Neural progenitor cell (in vitro differentiated cells): Measurements from ENCODE around the gene RRP8.

ENCODE experiments used
- EZH2 ChIP-seq: fragments of 200-600 bp; sonication (generic); IDR thresholded peaks from 2 replicates; pipeline ENCODE4 v1.6.1; 2017; ENCODE audit warnings: antibody characterized with exemption, mild to moderate bottlenecking, moderate library complexity
- TF ChIP-seq, protein P1 (sequence below): fragments of 200-600 bp; sonication (generic); IDR thresholded peaks from 2 replicates; pipeline ENCODE4 v1.5.1; 2017; ENCODE audit warnings: antibody characterized with exemption, mild to moderate bottlenecking

DNA sequence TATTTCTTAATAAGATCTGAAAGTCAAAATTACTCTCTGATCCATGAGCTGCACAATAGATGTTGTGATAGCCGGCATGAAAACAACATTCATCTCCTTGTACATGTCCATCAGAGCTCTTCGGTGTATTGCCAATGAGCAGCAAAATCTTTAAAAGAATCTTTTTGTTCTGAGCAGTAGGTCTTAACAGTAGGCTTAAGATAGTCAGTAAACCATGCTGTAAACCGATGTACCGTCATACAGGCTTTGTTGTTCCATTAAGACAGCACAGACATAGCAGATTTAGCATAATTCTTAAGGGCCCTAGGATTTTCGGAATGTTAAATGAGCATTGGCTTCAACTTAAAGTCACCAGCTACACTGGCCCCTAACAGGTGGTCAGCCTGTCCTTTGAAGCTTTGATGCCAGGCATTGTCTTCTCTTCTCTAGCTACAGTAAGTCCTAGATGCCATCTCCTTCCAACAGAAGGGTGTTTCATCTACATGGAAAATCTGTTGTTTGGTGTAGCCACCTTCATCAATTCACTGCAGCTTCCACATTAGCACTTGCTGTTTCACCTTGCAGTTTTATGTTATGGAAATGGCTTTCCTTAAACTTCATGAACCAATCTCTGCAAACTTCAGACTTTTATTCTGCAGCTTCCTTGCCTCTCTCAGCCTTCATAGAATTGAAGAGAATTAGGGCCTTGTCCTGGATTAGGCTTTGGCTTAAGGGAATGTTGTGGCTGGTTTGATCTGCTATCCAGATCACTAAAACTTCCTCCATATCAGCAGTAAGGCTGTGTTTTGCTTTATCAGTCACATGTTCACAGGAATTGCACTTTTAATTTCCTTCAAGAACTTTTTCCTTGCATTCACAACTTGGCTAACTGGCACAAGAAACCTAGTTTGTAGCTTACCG is 28.4 kb downstream of the RRP8 start:
- TF ChIP-seq, protein P1, sequence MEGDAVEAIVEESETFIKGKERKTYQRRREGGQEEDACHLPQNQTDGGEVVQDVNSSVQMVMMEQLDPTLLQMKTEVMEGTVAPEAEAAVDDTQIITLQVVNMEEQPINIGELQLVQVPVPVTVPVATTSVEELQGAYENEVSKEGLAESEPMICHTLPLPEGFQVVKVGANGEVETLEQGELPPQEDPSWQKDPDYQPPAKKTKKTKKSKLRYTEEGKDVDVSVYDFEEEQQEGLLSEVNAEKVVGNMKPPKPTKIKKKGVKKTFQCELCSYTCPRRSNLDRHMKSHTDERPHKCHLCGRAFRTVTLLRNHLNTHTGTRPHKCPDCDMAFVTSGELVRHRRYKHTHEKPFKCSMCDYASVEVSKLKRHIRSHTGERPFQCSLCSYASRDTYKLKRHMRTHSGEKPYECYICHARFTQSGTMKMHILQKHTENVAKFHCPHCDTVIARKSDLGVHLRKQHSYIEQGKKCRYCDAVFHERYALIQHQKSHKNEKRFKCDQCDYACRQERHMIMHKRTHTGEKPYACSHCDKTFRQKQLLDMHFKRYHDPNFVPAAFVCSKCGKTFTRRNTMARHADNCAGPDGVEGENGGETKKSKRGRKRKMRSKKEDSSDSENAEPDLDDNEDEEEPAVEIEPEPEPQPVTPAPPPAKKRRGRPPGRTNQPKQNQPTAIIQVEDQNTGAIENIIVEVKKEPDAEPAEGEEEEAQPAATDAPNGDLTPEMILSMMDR = no peak
- no peak for TF ChIP-seq EZH2
